GM12878 (cell line): ENCODE measurements around the gene KCNIP2.

ENCODE experiments used
- BCL3 ChIP-seq: IDR thresholded peaks from 2 replicates; pipeline ENCODE4 v1.6.1; 2011; ENCODE audit warnings: borderline replicate concordance, low read depth, mild to moderate bottlenecking, moderate library complexity, low read length; ENCODE audit not compliant: insufficient read depth, poor library complexity, severe bottlenecking
- CEBPB ChIP-seq, 2 experiments: fragments of 150-350 bp in 1 of 2; IDR thresholded peaks; 2 replicates each; pipeline ENCODE4 v1.6.1; 2012 to 2014; ENCODE audit warnings: low read depth in 2 of 2, low read length in 2 of 2, borderline replicate concordance in 1 of 2, inconsistent platforms in 1 of 2
- CREM ChIP-seq: IDR thresholded peaks from 2 replicates; pipeline ENCODE4 v1.6.1; 2014; ENCODE audit warnings: antibody characterized with exemption, low read depth
- RAD21 ChIP-seq: IDR thresholded peaks from 2 replicates; pipeline ENCODE4 v1.6.1; 2011; ENCODE audit warnings: mild to moderate bottlenecking, low read depth, low read length, moderate library complexity; ENCODE audit not compliant: insufficient read depth
- SP1 ChIP-seq: IDR thresholded peaks from one replicate; pipeline ENCODE4 v1.6.1; 2011; ENCODE audit warnings: low read depth, low read length
- TF ChIP-seq, protein P1 (sequence below), 3 experiments: IDR thresholded peaks in 2 of 3; conservative IDR thresholded peaks in 1 of 3; 2 replicates each; pipeline ENCODE4 v1.5.1; 2011; ENCODE audit warnings: low read depth in 3 of 3, low read length in 3 of 3, mild to moderate bottlenecking in 3 of 3, control low read depth in 2 of 3, moderate library complexity in 2 of 3, inconsistent platforms in 1 of 3, mixed read lengths in 1 of 3; ENCODE audit not compliant: control insufficient read depth in 2 of 3, insufficient read depth in 1 of 3; ENCODE audit errors: extremely low read depth in 1 of 3

GRCh38 chr10:101781984-101782810 lies 61.4 kb downstream of the KCNIP2 start:
- TF ChIP-seq, protein P1, sequence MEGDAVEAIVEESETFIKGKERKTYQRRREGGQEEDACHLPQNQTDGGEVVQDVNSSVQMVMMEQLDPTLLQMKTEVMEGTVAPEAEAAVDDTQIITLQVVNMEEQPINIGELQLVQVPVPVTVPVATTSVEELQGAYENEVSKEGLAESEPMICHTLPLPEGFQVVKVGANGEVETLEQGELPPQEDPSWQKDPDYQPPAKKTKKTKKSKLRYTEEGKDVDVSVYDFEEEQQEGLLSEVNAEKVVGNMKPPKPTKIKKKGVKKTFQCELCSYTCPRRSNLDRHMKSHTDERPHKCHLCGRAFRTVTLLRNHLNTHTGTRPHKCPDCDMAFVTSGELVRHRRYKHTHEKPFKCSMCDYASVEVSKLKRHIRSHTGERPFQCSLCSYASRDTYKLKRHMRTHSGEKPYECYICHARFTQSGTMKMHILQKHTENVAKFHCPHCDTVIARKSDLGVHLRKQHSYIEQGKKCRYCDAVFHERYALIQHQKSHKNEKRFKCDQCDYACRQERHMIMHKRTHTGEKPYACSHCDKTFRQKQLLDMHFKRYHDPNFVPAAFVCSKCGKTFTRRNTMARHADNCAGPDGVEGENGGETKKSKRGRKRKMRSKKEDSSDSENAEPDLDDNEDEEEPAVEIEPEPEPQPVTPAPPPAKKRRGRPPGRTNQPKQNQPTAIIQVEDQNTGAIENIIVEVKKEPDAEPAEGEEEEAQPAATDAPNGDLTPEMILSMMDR (IDR thresholded peaks at IDR 0.05 in 2 of 3, conservative IDR thresholded peaks at IDR 0.05 in 1 of 3; ENCODE audit: control insufficient read depth in 2 of 3, extremely low read depth in 1 of 3, insufficient read depth in 1 of 3, low read depth in 3 of 3, low read length in 3 of 3): no peak
- TF ChIP-seq CREM: no peak
- TF ChIP-seq CEBPB (IDR thresholded peaks at IDR 0.05; ENCODE audit: borderline replicate concordance in 1 of 2, low read depth in 2 of 2, low read length in 2 of 2): no peak
- no peak for TF ChIP-seq SP1
- TF ChIP-seq RAD21: no peak
- no peak for TF ChIP-seq BCL3
